GM19035 (cell line): Measurements from ENCODE around the gene AUTS2.
A peak's percentile ranks its signal among the peaks of the same experiment; 100 is the strongest.

Source experiments
- ATAC-seq: cut with Tn5 transposase; IDR thresholded peaks from one replicate; pipeline ENCODE4 v1.9.1; 2021; ENCODE audit not compliant: unreplicated experiment

AUTS2 gene

GRCh38 chr7:69879989-69880388 lies 281.7 kb downstream of the AUTS2 start:
- ATAC-seq: no peak

- ATAC-seq: no peak
Observed at GRCh38 chr7:69880840-69881239, 282.6 kb downstream of the AUTS2 start.

GRCh38 chr7:69882269-69882668 lies 284.0 kb downstream of the AUTS2 start:
- ATAC-seq: peak; percentile 68

GRCh38 chr7:69883399-69883891 lies 285.2 kb downstream of the AUTS2 start:
- ATAC-seq: no peak

- ATAC-seq: no peak
Observed at GRCh38 chr7:69885431-69885830, 287.2 kb downstream of the AUTS2 start.

DNA sequence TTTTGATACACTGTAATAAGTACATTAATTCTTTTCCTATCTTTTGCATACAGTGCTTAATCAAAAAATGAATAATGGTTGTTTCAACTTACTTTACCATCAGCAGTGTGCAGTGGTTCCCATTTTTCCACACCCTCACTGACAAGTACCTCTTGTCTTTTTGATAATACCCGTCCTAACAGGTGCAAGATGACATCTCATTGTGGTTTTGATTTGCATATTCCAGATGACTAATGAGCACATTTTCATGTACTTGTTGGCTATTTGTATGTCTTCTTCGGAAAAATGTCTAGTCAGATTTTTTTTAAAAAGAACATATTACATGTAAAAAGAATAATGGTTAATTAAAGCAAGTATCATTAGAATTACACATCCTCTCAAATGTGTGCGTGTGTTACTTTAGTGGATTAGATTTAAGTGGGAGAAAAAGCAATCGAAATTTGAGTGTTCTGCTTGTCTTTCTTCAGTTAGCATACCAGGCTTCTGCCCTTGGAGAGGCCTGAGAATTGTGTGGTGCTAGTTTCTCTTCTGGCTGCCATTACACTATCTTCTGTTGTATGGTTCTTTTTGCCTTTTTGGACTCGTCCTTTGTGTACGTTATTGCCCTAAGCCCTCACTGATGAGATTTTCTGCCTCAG lies 291.2 kb downstream of the AUTS2 start:
- peak; percentile 67 for ATAC-seq

DNA sequence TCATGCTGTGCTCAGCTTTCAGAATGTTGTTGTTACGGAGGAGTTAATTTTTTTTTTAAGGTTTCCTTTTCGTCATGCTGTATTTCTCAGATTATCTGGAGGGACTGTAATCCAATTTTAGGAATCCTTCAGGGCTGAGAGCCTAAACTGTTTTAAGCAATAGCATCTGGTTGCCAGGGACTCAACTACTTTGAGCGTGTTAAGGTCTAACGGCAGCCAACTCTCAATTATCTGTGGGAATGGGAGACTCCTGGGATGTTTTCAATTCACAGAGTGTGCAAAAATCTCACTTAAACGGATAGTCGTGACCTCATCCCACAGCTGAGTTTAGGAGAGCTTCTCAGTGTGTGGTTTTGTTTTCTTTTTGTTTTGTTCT lies 291.7 kb downstream of the AUTS2 start:
- no peak for ATAC-seq

DNA sequence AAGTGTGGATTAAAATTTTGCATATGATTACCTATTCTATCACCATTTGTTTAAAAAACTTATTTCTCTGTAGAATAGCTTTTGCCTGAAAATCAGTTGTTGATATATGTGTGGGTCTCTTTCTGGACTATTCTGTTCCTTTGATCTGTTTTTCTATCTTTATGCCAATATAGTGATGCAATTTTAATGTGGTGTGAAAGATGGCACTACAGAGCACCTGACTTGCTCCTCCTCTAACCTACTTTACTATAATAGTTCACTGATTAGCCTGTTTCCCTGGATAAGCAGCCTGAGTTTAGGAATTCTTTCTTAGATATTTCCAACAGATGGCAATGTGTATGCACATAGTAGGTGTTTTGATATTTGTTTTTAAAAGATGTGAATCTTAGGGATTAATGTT lies 294.5 kb downstream of the AUTS2 start:
- ATAC-seq: no peak

DNA sequence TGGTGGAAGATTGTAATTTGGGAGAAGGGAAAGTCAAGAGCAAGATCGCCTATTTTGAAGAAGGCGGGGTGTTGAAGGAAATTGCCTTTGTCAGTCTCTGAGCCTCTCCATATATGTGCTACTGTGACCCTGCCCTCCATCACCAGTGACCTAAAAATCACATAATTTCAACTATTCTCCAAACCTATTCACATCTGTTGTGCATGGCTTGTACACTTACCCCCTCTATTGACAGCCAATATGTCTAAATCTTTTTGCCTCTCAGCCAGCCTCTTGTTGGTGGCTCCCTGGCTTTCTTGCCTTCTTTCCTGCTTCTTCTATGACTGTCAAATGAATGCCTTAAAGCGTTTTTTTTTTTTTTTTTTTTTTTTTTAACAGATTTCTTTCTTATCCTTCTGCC lies 295.6 kb downstream of the AUTS2 start:
- peak; percentile 37 for ATAC-seq

DNA sequence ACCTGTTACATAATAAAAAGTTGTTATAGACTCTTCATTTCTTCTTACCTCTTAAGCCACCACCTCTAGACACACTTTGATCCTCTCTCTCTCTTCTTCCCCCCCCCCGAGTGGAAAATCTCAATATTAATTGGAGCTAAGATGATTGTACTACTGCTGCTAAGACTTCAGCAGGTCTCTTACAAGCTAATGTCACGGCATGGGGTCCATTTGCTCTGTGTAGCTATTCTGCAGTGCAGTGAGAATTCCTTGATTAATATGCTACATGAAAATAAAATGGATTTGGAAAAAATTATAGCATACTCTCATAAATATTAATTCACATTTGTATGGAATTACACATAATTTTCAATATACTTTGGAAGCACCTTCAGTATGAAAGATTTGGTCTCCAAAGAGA lies 297.2 kb downstream of the AUTS2 start:
- no peak for ATAC-seq

DNA sequence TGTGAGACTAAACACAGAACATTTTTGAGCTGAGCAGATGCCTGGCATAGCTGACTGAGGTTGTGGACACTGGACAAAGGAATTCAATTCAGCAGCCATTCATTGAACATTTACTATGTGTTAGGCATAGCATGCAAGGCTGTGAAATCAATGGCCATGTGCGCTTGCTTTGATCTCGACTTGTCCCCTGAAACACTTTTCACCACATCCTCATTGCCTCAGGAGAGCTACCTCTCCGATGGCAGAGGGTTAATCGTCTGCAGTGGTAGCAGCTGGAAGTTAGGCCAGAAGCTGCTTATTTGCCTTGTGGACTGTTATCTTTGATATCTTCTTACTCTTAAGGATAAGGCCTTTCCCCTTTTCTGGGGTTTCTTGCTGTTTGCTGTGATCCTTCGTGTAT lies 297.8 kb downstream of the AUTS2 start:
- no peak for ATAC-seq

- ATAC-seq: peak; percentile 96
Observed at GRCh38 chr7:69898189-69898588, 299.9 kb downstream of the AUTS2 start.

GRCh38 chr7:69903410-69903809 lies 305.1 kb downstream of the AUTS2 start:
- no peak for ATAC-seq

DNA sequence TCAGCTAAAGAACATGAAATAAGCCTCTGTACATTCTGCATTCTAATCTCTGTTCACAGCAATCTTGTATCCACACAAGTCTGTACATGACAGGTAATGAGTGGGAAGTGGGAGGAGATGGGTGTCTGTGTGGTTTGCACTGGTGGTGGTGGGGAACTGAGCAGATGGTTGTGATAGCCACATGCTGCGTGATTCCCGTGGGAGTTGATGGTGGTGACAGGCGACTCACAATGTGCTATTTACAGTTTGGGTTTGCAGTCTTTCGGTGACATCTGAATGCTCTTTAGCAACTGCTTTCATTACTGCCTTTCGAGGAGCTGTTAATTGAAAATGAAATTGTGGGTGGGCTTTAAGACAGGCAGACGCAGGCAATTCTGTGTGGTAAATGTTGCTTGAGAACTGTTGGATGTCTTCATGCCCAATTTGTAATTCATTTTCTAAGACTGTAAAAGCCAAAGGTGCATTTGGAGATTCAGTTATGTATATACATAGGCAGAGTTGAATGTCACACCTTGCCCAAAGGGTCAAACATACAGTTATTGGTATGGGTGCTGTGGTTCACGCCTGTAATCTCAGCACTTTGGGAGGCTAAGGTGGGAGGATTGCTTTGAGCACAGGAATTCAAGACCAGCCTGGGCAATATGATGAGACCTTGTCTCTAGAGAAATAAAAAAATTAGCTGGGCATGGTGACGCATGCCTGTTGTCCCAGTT lies 308.2 kb downstream of the AUTS2 start:
- peak; percentile 91 for ATAC-seq

- no peak for ATAC-seq
Observed at GRCh38 chr7:69907720-69908119, 309.4 kb downstream of the AUTS2 start.

DNA sequence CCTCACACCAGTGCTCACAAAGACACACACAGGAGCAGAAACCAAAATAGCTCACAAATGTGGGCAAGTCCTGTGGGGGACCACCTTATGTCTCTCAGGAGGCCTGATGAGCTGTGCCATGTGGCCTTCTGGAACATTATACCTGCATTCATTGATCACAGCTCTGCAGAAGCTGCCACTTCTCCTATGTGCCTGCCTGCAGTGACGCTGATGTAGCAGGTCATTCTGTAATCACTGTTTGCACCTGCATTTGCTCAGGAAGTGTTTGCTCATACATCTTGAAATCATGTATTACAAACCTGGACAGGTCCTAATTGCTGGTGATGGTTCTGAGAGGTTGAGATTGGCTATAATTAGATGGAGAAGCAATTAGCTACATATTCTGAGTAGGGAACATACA lies 310.2 kb downstream of the AUTS2 start:
- no peak for ATAC-seq

GRCh38 chr7:69910150-69910549 lies 311.9 kb downstream of the AUTS2 start:
- ATAC-seq: no peak

GRCh38 chr7:69911337-69911736 lies 313.1 kb downstream of the AUTS2 start:
- no peak for ATAC-seq

- no peak for ATAC-seq
Observed at GRCh38 chr7:69912141-69912540, 313.9 kb downstream of the AUTS2 start.

DNA sequence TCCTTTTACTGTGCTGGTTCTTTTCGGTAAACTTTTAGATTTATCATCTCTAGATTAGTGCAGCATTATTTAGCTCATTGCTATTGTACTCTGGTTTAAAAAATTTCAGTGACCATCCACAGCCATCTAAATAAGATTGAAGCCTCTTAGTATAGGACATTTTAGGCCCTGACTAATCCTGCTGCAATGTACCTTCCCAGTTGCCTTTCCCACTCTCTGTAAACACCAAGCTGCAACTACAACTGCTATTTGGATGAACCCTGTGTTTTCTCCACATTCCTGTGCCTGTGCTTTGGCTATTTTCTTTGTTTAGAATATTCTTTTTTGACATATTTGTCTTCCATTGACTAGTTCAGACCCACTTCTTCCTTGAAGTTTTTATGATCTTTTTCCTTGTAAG lies 314.6 kb downstream of the AUTS2 start:
- no peak for ATAC-seq

GRCh38 chr7:69919426-69920111 lies 321.3 kb downstream of the AUTS2 start:
- no peak for ATAC-seq

GRCh38 chr7:69920797-69921196 lies 322.5 kb downstream of the AUTS2 start:
- ATAC-seq: no peak
